GM18526 (cell line): ENCODE measurements around the gene PSMG4.

Experiments used
- POLR2A ChIP-seq: IDR thresholded peaks from 3 replicates; pipeline ENCODE4 v1.6.1; 2011; ENCODE audit not compliant: insufficient read length; ENCODE audit errors: extremely low read depth

Gene PSMG4

GRCh38 chr6:3228046-3228671 is 30.6 kb upstream of the PSMG4 start:
- TF ChIP-seq POLR2A = no peak

DNA sequence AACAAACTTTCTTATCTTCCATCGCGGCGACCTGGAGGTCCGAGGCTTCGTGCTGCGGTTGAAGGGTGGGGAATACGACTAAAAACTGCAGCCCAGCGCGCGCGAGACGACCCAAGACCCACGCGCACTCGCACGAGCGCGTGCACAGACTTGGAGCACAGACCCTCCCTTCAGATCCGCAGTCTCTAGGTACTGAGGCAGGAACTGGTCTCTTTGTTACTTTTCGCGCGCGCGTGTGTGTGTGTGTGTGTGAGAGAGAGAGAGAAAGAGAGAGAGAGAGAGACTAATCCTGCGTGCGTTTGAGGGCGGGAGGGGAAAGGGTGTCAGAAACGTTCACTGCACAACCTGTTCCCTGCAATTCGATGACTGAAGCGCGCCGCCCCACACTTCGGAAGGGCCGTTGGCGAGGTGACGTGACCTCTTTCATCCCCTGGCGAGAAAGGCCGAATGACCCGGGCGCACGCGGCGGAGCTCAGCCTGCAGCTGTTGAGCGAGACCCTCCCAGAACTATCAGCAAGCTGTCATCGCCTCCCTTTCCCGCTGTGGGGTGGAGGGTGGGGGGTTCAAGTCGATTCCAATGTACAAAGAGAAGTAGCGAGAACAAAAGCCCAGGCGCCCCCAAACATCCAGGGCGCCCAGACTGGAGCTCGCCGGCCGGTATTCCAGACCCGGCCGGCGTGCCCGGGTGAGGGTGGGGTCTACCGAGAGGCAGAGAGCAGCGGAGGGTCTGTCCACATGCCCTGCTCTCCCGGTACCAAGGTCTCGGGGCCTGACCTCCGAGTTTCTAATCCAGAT is 29.8 kb upstream of the PSMG4 start:
- TF ChIP-seq POLR2A = no peak

DNA sequence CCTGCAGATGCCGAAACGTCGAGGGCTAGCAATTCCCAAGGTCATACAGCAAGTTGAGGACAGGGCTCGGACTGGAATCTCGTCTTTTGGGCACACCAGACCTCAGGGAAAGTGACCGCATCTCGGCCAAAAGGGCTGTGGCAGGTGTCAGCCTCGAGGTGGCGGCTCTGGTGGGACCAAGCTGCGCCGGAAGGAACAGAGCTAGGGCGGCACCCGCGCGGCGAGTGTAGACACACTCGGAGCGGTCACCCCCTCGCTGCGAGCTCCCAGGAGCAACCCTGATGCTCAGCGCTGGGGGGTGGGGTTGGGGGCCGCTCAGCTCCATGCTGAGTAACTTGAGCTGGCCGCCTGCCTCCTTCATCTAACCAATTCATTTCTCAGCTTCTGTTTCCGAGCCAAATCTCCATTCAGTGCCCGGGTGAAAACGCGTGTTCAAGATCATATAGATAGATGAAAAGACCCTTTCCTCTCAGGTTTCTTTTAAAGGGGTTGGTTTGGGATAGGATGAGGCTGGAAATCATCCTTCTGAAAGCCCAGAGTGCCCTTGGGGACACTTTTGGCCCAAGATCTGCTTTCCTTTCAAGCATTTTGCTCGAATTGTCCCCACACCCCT is 29.1 kb upstream of the PSMG4 start:
- no peak for TF ChIP-seq POLR2A

DNA sequence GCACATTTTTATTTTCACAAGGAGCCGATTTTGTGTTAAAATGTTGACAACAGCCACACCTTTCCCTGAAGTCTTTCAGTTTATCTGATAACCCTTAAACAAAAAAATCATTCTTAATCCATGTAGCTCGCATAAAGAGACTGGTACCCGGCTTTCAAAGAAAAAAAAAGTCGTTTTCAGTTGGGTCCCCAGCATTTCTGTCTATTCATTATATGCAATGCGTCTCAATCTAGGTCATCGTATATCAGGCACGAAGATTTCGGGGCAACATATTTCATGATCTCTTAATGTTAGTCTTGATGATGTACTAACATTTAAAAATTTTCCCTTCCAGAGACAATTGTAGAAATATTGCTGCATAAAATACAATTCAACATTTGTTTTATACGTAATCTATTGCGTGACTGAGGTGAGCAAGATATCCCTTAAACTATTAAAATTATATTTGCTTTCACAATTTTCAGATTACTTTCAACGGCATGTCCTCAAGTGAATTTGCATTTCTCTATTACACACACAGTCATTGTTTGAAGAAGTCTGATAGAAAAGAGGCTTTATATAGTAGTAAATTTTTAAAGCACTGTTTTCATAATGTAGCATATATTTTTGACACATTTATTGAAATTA is 28.4 kb upstream of the PSMG4 start:
- TF ChIP-seq POLR2A = no peak

DNA sequence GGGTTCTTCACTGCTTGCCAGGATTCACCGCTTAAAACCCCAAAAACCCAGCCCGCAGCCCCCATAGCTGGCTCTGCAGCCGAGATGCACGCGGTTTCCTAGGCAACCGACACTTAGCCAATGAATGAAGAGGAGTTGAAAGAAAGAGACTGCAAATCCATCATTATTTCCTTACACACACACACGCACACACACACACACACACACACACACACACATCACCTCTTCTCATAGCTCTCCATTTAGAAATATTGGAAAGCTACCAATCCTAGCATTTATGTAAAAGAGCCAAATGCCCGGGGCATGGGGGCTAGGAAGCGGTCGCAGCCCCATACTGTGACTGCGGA is 27.9 kb upstream of the PSMG4 start:
- TF ChIP-seq POLR2A = no peak

DNA sequence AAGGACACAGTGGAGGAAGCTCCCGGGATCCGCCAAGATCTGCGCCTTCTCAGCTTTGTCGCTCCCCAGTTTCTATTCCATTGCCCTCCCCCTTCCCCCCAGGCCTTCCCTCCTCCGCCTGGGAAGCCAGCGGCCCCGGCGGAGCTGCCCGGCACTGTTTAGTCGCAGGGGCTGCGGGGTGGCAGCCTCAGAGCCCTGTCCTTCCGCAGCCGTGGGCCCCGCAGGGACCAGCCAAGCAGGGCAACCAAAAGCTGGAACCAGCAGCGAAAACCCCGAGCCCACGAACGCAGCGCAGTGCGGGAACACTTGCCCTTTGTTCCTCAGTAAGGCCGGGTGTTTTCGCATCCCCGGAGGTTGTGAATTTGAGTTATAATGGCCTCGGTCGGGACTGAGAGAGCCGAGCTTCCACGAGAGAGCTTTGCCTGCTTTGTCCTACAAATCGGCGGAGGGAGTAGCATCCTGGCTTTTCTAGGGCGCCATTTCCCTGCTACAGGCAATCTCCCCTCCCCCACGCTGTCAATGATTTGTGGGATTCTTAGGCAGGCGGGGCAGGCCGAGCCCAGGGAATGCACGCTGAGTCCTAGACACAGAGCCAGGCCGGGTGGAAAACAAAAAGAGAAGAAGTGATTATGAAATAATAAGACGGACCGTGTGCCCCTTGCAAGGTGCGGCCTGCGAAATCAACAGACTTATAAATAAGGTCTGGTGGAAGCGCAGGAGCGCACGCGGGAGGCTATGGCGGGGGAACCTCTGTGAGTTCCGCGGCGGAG is 27.3 kb upstream of the PSMG4 start:
- TF ChIP-seq POLR2A = no peak

GRCh38 chr6:3232017-3232945 is 26.5 kb upstream of the PSMG4 start:
- no peak for TF ChIP-seq POLR2A

DNA sequence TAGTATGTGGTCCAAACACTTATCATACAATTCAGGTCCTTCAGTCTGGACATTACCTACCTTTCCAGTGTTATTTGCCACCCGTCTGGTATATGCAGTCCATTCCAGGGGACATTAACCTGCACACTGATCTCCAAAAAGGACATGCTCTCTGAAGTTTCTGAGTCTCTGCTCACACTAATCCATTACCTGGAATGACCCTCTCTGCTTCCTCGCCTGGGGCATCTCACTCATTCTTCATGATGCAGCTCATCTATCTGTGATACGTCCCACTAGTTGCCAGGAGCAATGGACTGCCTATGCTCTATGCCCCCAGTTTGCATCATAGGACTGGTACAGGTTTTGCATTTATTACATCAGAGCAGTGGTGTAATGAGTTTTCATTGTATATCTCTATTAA is 25.4 kb upstream of the PSMG4 start:
- no peak for TF ChIP-seq POLR2A

DNA sequence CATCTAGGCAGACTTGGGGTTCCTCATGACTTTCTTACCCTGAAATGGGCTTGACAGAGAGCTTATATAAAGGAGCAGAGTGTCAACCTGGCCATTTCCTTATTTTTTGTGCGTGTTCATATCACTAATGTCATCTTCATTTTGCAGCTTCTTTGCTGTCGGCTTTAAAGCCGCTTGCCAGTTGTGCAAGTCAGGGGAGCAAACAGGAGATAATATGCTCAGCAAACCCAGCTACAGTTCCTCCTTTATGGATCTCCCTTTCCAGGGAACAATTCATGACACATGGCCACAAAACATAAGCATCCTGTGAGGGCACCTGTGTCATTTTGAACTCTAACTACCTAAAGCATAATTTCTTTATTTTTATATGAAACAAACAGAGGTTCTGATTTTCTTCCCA is 24.8 kb upstream of the PSMG4 start:
- TF ChIP-seq POLR2A = no peak

- no peak for TF ChIP-seq POLR2A
These were observed 23.3 kb upstream of the PSMG4 start for GRCh38 chr6:3235486-3235885.

DNA sequence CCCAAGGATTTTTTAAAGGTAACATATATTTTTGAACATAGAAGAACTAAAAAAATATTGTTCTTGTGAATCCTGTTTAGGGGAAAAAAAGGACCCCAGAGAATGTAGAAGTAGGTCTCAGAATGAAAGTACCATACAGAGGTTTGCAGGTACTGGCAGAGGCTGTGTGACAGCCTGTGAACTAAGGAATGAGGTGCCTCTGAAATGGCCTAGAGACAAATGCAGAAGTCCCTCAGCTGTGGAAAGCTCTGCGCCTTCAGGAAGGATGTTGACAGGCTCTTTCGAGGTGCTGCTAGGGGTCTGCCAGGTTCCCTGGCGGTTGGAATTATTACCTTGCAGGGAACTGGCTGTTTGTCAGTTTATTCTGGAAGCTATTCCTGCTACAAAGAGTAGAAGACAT is 22.7 kb upstream of the PSMG4 start:
- no peak for TF ChIP-seq POLR2A

GRCh38 chr6:3237761-3238662 is 20.7 kb upstream of the PSMG4 start:
- no peak for TF ChIP-seq POLR2A

DNA sequence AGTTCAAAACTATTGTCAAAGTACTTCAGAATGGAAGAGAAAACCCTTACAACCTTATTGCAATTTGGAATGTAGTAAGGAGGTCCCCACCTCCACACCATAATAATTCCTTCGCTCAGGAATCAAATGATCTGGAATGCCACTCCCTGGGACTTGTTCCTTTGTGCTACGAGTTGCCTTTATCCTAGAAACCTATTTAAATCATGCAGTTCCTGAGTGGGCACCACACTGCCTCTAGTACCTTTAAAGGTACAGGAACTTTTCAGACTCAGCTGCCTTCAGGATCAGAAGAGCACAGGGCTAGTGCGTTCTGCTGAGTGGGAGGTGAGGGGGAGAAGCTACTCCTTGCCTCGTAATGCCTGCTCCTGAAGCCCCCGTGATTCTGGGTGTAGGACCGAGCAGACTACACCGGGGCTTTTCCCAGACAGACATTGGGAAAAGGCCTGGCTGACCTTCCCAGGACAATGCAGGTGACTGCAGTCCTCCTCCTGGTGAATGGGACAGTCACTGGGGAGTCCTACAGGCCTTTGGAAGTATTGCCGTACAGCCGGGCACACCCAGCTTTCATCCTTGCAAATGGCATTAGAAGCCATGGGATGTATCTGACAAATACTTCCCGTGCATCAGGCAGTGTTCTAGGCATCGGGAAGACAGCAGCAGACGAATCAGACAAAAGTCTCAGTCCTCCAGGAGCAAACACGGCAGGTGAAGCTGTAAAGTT is 19.5 kb upstream of the PSMG4 start:
- no peak for TF ChIP-seq POLR2A

GRCh38 chr6:3240595-3240994 is 18.2 kb upstream of the PSMG4 start:
- no peak for TF ChIP-seq POLR2A
